ENCODE measurements around the gene NR3C1.

The NR3C1 gene

GRCh38 chr5:143263272-143263810 is 140.1 kb downstream of the NR3C1 start:
- TF ChIP-seq, protein P1, sequence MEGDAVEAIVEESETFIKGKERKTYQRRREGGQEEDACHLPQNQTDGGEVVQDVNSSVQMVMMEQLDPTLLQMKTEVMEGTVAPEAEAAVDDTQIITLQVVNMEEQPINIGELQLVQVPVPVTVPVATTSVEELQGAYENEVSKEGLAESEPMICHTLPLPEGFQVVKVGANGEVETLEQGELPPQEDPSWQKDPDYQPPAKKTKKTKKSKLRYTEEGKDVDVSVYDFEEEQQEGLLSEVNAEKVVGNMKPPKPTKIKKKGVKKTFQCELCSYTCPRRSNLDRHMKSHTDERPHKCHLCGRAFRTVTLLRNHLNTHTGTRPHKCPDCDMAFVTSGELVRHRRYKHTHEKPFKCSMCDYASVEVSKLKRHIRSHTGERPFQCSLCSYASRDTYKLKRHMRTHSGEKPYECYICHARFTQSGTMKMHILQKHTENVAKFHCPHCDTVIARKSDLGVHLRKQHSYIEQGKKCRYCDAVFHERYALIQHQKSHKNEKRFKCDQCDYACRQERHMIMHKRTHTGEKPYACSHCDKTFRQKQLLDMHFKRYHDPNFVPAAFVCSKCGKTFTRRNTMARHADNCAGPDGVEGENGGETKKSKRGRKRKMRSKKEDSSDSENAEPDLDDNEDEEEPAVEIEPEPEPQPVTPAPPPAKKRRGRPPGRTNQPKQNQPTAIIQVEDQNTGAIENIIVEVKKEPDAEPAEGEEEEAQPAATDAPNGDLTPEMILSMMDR (IDR thresholded peaks at IDR 0.05; ENCODE audit: low read depth, low read length): no peak
- no peak for DNase-seq (ENCODE audit: extremely low read depth, low read depth)

- TF ChIP-seq, protein P1 (IDR thresholded peaks at IDR 0.05; ENCODE audit: low read depth, low read length): no peak
- no peak for DNase-seq (ENCODE audit: extremely low read depth, low read depth)
Measured at GRCh38 chr5:143262393-143263174, 140.9 kb downstream of the NR3C1 start.

DNA sequence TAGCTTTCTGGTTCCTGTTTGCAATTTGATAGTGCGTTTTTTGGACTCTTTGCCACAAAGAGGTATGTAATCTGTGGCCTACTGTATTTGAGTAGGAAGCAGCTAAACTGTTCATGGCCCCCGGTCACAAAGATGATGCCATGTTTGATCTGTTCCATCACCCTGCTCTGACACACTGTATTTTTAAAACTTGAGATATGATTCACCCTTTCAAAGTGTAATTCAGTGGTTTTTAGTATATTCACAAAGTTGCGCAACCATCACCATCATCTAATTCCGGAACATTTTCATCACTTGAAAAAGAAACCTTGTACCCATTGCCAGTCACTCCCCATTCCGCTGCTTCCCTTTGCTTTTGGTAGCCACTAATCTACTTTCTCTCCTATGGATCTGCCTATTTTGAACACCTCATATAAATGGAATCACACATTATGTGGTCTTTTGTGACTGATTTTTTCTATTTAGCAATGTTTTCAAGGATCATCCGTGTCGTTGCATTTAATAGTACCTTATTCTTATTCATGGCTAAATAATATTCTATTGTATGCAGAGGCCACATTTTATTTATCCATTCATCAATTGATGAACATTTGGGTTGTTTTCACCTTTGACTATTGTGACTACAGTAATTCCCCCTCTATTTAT is 141.6 kb downstream of the NR3C1 start:
- TF ChIP-seq, protein P1 (IDR thresholded peaks at IDR 0.05; ENCODE audit: low read depth, low read length): no peak
- DNase-seq (ENCODE audit: extremely low read depth, low read depth): no peak

DNA sequence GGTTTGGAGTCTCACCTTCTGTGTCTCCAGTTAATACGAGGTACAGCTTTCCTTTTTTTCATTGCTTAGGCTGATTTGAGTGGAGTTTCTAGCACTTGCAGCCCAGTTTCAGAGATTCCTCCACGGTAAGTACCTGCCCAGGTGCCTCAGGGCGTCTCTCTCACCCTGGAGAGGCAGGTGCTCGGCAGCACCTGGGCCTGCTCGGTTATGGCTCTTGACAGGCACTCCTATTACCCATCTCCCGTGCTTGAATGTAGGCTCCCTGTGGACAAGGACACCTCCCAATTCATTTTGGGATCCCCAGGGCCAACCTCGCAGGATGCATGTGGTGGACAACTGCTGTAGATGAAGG is 144.3 kb downstream of the NR3C1 start:
- DNase-seq (ENCODE audit: extremely low read depth, low read depth): no peak
- TF ChIP-seq, protein P1 (IDR thresholded peaks at IDR 0.05; ENCODE audit: low read depth, low read length): no peak

GRCh38 chr5:143258559-143259253 is 144.8 kb downstream of the NR3C1 start:
- TF ChIP-seq, protein P1 (IDR thresholded peaks at IDR 0.05; ENCODE audit: low read depth, low read length): no peak
- no peak for DNase-seq (ENCODE audit: extremely low read depth, low read depth)

GRCh38 chr5:143254819-143255218 is 148.7 kb downstream of the NR3C1 start:
- TF ChIP-seq, protein P1 (IDR thresholded peaks at IDR 0.05; ENCODE audit: low read depth, low read length): no peak
- DNase-seq (ENCODE audit: extremely low read depth, low read depth): no peak

DNA sequence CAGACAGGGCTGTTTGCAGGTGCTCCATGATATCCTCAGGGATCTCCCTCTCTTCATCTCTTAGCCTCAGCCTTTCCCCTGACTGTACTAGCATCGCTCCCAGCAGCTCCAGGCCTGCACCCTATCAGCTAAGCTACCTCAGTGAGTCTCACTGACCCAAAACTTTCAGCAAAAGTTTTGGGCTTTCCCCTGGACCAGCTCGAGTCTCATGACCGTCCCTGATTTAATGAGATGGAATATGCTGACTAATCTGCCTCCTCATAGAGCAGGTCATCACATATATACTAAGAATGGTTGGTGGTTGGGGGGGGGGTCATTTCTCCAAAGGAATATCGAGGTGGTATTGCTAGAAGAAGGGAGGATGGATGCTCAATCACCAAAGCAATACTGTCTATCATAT is 151.5 kb downstream of the NR3C1 start:
- DNase-seq (ENCODE audit: extremely low read depth, low read depth): no peak
- TF ChIP-seq, protein P1 (IDR thresholded peaks at IDR 0.05; ENCODE audit: low read depth, low read length): no peak

All from AG09319 (cell line).